Endothelial cell of umbilical vein (primary cell): ENCODE measurements around the gene RPS6KA6. TPM values are rescaled to one million over a fixed set of nuclear protein-coding genes. Genes with fewer than 3 reads are reported as not detected.

Experiments
- BruUV-seq: library from RNA; stranded (reverse); fragments of 400-500 nt; replicated peaks from 2 replicates; lab custom pipeline; 2021; lab: Mats Ljungman, UMichigan
- CTCF ChIA-PET: fragments of 300-600, 350-600 bp; sonication (Branson Sonifier 250); formaldehyde crosslinking; loops from one replicate; lab custom pipeline; 2021; ENCODE audit warnings: antibody characterized with exemption, inconsistent platforms; lab: Charles Lee
- POLR2A ChIA-PET: fragments of 300-600, 350-600 bp; sonication (Branson Sonifier 250); formaldehyde crosslinking; loops from one replicate; lab custom pipeline; 2021; ENCODE audit warnings: antibody characterized with exemption, inconsistent platforms; lab: Charles Lee
- DNase-seq: peaks from one replicate; pipeline ENCODE4 v3.0.0-alpha.2; 2011; ENCODE audit warnings: low read depth, low spot score
- FAIRE-seq: peaks from 2 replicates; lab custom pipeline; 2011; peaks lifted over from hg19 to GRCh38; lab: Jason Lieb, UNC
- H2AFZ ChIP-seq: 2 replicates; pipeline ENCODE4 v1.6.0; 2012; ENCODE audit warnings: low read depth, low read length, control low read depth, inconsistent platforms
- H3K27ac ChIP-seq: 2 replicates; pipeline ENCODE4 v1.5.1; 2011; ENCODE audit warnings: low read depth, mild to moderate bottlenecking, control low read depth, low read length, moderate library complexity; ENCODE audit not compliant: insufficient read depth
- H3K27me3 ChIP-seq, 2 experiments: 2 replicates each; pipeline versions ENCODE4 v1.6.0 to v1.6.1; 2011; ENCODE audit warnings: low read length in 2 of 2, mixed read lengths in 1 of 2; ENCODE audit not compliant: control insufficient read depth in 2 of 2, insufficient read depth in 2 of 2
- H3K36me3 ChIP-seq, 2 experiments: 2 replicates in 1 of 2; 3 replicates in 1 of 2; pipeline ENCODE4 v1.5.1; 2011; ENCODE audit warnings: low read length in 2 of 2, mild to moderate bottlenecking in 1 of 2, moderate library complexity in 1 of 2; ENCODE audit not compliant: control insufficient read depth in 2 of 2, insufficient read depth in 2 of 2; ENCODE audit errors: extremely low read depth in 1 of 2
- H3K4me1 ChIP-seq: 3 replicates; pipeline ENCODE4 v1.5.1; 2011; ENCODE audit warnings: mild to moderate bottlenecking, low read length; ENCODE audit not compliant: control insufficient read depth, insufficient read depth; ENCODE audit errors: extremely low read depth
- H3K4me2 ChIP-seq: 2 replicates; pipeline ENCODE4 v1.6.1; 2011; ENCODE audit warnings: low read length, control low read depth, mixed read lengths; ENCODE audit not compliant: insufficient read depth
- H3K4me3 ChIP-seq, 3 experiments: fragments of 200-600 bp in 1 of 3; sonication (generic), shearing (Covaris generic) in 1 of 3; replicated peaks in 1 of 3; 2 replicates each; pipeline ENCODE4 v1.5.1; 2011 to 2016; ENCODE audit warnings: control low read depth in 3 of 3, low read length in 3 of 3, mild to moderate bottlenecking in 2 of 3, inconsistent platforms in 1 of 3, low read depth in 1 of 3, moderate library complexity in 1 of 3; ENCODE audit not compliant: insufficient read depth in 1 of 3
- H3K79me2 ChIP-seq: 2 replicates; pipeline ENCODE4 v1.6.0; 2012; ENCODE audit warnings: low read length, inconsistent platforms; ENCODE audit not compliant: control insufficient read depth, insufficient read depth
- H3K9ac ChIP-seq: replicated peaks from 2 replicates; pipeline ENCODE3; 2011; ENCODE audit warnings: low read length, control low read depth; ENCODE audit not compliant: insufficient read depth; ENCODE audit errors: extremely low read depth
- H3K9me1 ChIP-seq: replicated peaks from 3 replicates; pipeline ENCODE4 v1.6.0; 2011; ENCODE audit warnings: mild to moderate bottlenecking, low read length; ENCODE audit not compliant: control insufficient read depth, insufficient read depth; ENCODE audit errors: extremely low read depth
- H3K9me3 ChIP-seq: replicated peaks from 2 replicates; pipeline ENCODE4 v1.5.1; 2012; ENCODE audit warnings: low read length, inconsistent platforms; ENCODE audit not compliant: control insufficient read depth, insufficient read depth
- H4K20me1 ChIP-seq: replicated peaks from 2 replicates; pipeline ENCODE3; 2011; ENCODE audit warnings: mild to moderate bottlenecking, low read length; ENCODE audit not compliant: control insufficient read depth, insufficient read depth; ENCODE audit errors: extremely low read depth
- EZH2 ChIP-seq: IDR thresholded peaks from 2 replicates; pipeline ENCODE4 v1.6.1; 2012; ENCODE audit warnings: borderline replicate concordance, low read depth, mild to moderate bottlenecking, moderate library complexity, low read length, inconsistent platforms; ENCODE audit not compliant: severe bottlenecking
- FOS ChIP-seq: IDR thresholded peaks from 2 replicates; pipeline ENCODE4 v1.6.1; 2011; ENCODE audit warnings: mild to moderate bottlenecking, low read length, moderate library complexity, borderline replicate concordance; ENCODE audit not compliant: insufficient read depth
- GATA2 ChIP-seq: IDR thresholded peaks from 2 replicates; pipeline ENCODE4 v1.7.0; 2011; ENCODE audit warnings: low read depth, mild to moderate bottlenecking, moderate library complexity, mixed read lengths, low read length; ENCODE audit not compliant: insufficient read length, insufficient read depth
- JUN ChIP-seq: IDR thresholded peaks from 2 replicates; pipeline ENCODE4 v1.6.1; 2011; ENCODE audit warnings: borderline replicate concordance, low read depth; ENCODE audit not compliant: insufficient read length, insufficient read depth
- MYC ChIP-seq: IDR thresholded peaks from one replicate; pipeline ENCODE4 v1.6.1; 2011; ENCODE audit warnings: mild to moderate bottlenecking, low read depth, low read length
- POLR2A ChIP-seq: IDR thresholded peaks from 2 replicates; pipeline ENCODE4 v1.6.1; 2012; ENCODE audit warnings: low read depth, mild to moderate bottlenecking, control low read depth, low read length
- POLR2AphosphoS5 ChIP-seq: IDR thresholded peaks from 2 replicates; pipeline ENCODE4 v1.6.1; 2012; ENCODE audit warnings: low read depth, mild to moderate bottlenecking, control low read depth, low read length, moderate library complexity; ENCODE audit not compliant: insufficient read depth
- dilution Hi-C: fragments of 300-500 bp; cut with MboI; formaldehyde crosslinking; loops from one replicate; pipeline ENCODE4 v1.15.0; 2019; ENCODE audit warnings: low sequenced_read_pairs; ENCODE audit not compliant: extremely low pct_ligation_motif_present
- intact Hi-C: fragments of 100-400 bp; cut with micrococcal nuclease; formaldehyde crosslinking; loops from one replicate; pipeline ENCODE4 v1.10.0; 2022
- polyA plus RNA-seq, 4 experiments: library from polyadenylated mRNA; depleted of rRNA in 3 of 4; stranded (reverse) in 3 of 4; unstranded in 1 of 4; fragments of >200 nt; gene quantifications; 2 replicates each; pipeline versions ENCODE4 v1.2.1 to v1.2.3, GENCODE V29; 2011 to 2012; ENCODE audit warnings: missing spikeins in 1 of 4
- total RNA-seq: library from RNA; stranded (reverse); gene quantifications from 2 replicates; pipeline ENCODE4 v1.2.3, GENCODE V29; 2021
- TF ChIP-seq, protein P1 (sequence below), 2 donors: IDR thresholded peaks; 1 replicate in 1 of 2; 2 replicates in 1 of 2; pipeline ENCODE4 v1.5.1; 2011; ENCODE audit warnings: low read length in 2 of 2, mild to moderate bottlenecking in 2 of 2, moderate library complexity in 2 of 2, control low read depth in 1 of 2, inconsistent platforms in 1 of 2, low read depth in 1 of 2; ENCODE audit not compliant: insufficient read depth in 1 of 2; ENCODE audit errors: extremely low read depth in 1 of 2
- TF ChIP-seq, protein P2 (sequence below): IDR thresholded peaks from 2 replicates; pipeline ENCODE4 v1.6.1; 2011; ENCODE audit not compliant: insufficient read depth, insufficient read length

Gene RPS6KA6
- total and polyA plus RNA-seq, 2 donors (not counting 3 experiments of a cell fraction or from before 2014, with no cell fraction given) = 0.23 to 0.69 TPM

DNA sequence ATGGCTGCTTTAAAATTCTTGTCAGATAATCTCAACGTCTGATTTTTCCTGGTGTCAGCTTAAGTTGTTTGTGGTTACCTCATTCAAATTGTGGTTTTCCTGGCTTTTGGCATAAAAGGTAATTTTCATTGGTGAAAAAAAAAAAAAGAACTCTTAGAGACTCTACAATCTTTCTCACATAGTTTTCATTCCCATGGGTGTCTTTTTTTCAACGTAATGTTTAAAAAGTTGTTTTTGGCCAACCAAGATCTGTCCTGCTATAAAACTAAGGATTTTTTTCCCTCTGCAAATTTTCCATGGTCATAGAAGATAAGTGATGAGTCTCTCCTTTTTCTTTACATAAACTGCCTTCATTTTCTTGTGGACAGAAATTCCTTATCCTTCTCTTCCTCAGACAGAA is 28.9 kb upstream of the RPS6KA6 start:
- Histone ChIP-seq H3K4me2 (no peak overlapping the region), H3K4me1 (no peaks in the 10 kb centered on the region), H3K4me3 (no peak overlapping the region), H3K9ac (no peak overlapping the region), H3K27ac (no peak overlapping the region), H3K9me3 (no peaks in the 10 kb centered on the region), H3K36me3 (no peaks in the 10 kb centered on the region), H3K27me3 (no peaks in the 10 kb centered on the region), H3K9me1 (no peaks in the 10 kb centered on the region), H3K79me2 (no peaks in the 10 kb centered on the region), H4K20me1 (no peaks in the 10 kb centered on the region), H2AFZ (no peak overlapping the region)
- intact Hi-C loops (no loop called here), dilution Hi-C loops (no loop called here)
- CTCF ChIA-PET = no interaction called here
- no peak for TF ChIP-seq POLR2AphosphoS5
- TF ChIP-seq, protein P1, sequence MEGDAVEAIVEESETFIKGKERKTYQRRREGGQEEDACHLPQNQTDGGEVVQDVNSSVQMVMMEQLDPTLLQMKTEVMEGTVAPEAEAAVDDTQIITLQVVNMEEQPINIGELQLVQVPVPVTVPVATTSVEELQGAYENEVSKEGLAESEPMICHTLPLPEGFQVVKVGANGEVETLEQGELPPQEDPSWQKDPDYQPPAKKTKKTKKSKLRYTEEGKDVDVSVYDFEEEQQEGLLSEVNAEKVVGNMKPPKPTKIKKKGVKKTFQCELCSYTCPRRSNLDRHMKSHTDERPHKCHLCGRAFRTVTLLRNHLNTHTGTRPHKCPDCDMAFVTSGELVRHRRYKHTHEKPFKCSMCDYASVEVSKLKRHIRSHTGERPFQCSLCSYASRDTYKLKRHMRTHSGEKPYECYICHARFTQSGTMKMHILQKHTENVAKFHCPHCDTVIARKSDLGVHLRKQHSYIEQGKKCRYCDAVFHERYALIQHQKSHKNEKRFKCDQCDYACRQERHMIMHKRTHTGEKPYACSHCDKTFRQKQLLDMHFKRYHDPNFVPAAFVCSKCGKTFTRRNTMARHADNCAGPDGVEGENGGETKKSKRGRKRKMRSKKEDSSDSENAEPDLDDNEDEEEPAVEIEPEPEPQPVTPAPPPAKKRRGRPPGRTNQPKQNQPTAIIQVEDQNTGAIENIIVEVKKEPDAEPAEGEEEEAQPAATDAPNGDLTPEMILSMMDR (IDR thresholded peaks at IDR 0.05; ENCODE audit: extremely low read depth in 1 of 2, insufficient read depth in 1 of 2, low read depth in 1 of 2, low read length in 2 of 2) = no peak
- no peak for TF ChIP-seq MYC
- no peak for TF ChIP-seq FOS
- TF ChIP-seq, protein P2, sequence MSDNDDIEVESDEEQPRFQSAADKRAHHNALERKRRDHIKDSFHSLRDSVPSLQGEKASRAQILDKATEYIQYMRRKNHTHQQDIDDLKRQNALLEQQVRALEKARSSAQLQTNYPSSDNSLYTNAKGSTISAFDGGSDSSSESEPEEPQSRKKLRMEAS = no peak
- TF ChIP-seq GATA2 = no peak
- no peak for TF ChIP-seq JUN
- no peak for TF ChIP-seq POLR2A
- no peak for TF ChIP-seq EZH2
- FAIRE-seq (no peak), DNase-seq (no peak)
- no TSS peak for BruUV-seq
- POLR2A ChIA-PET = no interaction called here
